HL-60 (cell line): Measurements from ENCODE around the gene ARSA.

Experiments
- DNase-seq, 2 experiments: peaks; one replicate each; pipeline ENCODE4 v3.0.0-alpha.2; 2010 to 2020; ENCODE audit warnings: low read depth in 1 of 2, low spot score in 1 of 2
- H3K27ac ChIP-seq: fragments of 250-450 bp; sonication (Bioruptor Pico); replicated peaks from 2 replicates; pipeline ENCODE4 v1.5.1; 2020; ENCODE audit warnings: mild to moderate bottlenecking, moderate library complexity
- H3K27me3 ChIP-seq: fragments of 250-450 bp; sonication (Bioruptor Pico); 2 replicates; pipeline ENCODE4 v1.5.1; 2021; ENCODE audit warnings: mild to moderate bottlenecking, moderate library complexity; ENCODE audit not compliant: insufficient read depth, poor library complexity, severe bottlenecking
- H3K4me3 ChIP-seq: replicated peaks from 2 replicates; pipeline ENCODE4 v1.5.1; 2011; ENCODE audit warnings: mild to moderate bottlenecking, control low read depth, low read length; ENCODE audit not compliant: insufficient read depth
- CTCF ChIP-seq: IDR thresholded peaks from one replicate; pipeline ENCODE4 v1.5.1; 2011; ENCODE audit warnings: low read length, control low read depth, inconsistent platforms; ENCODE audit not compliant: insufficient read depth
- GABPA ChIP-seq: IDR thresholded peaks from 2 replicates; pipeline ENCODE4 v1.6.1; 2012; ENCODE audit warnings: low read depth
- POLR2AphosphoS5 ChIP-seq: IDR thresholded peaks from 2 replicates; pipeline ENCODE4 v1.6.1; 2012; ENCODE audit warnings: low read depth
- REST ChIP-seq: IDR thresholded peaks from 2 replicates; pipeline ENCODE4 v1.6.1; 2012; ENCODE audit warnings: low read depth; ENCODE audit not compliant: insufficient replicate concordance
- SPI1 ChIP-seq: IDR thresholded peaks from 2 replicates; pipeline ENCODE4 v1.6.1; 2012; ENCODE audit warnings: low read depth, mild to moderate bottlenecking, borderline replicate concordance

Gene ARSA

DNA sequence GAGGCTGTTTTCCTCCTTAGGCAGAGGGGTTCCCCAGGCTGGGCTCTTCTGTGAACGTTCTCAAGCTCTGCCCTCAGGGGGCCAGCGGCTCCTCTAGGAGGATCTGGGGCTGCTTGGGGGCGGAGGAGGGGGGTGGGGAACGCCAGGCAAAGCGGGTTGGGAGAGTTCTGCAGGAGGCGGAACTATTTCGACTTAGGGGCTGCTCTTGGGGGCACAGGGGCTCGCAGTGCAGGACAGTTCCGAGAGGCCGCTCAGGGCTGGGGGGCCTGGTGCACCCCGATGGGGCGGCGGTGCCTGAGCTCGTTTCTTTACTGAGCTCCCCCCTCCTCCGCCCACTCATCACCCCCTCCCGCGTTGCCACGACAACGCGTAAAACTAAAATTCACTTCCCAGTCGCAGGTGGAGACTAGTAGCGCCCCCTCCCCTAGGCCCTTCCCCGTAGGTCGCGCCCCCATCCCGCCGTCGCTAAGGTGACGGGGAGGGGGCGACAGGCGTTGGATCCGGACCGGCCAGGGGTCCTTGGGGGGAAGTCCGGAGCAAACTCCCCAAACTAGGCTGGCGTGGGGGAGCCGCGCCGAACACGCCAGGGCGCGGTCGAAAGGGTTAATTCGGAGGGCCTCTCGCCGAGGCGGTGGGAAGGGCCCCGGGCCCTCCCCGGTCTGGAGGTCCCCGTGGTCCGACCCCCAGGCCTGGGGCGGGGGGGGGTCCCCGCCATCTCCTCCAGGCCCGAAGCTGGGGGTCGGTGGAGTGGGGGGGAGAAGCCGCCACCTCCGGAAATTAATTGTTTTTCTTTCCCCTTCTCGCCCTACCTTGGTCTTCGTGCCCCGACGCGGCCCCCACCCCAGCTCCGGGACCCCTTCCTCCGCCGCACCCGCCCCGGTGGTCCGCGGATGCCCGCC is 45.5 kb upstream of the ARSA start:
- H3K27ac ChIP-seq = no peak overlapping the region
- DNase-seq = no peak
- TF ChIP-seq REST (no peak), CTCF (no peak), GABPA (no peak), SPI1 (no peak), POLR2AphosphoS5 (no peak)
- H3K27me3 ChIP-seq = peaks cover 34% of the 10 kb centered on the region
- no peak overlapping the region for H3K4me3 ChIP-seq

DNA sequence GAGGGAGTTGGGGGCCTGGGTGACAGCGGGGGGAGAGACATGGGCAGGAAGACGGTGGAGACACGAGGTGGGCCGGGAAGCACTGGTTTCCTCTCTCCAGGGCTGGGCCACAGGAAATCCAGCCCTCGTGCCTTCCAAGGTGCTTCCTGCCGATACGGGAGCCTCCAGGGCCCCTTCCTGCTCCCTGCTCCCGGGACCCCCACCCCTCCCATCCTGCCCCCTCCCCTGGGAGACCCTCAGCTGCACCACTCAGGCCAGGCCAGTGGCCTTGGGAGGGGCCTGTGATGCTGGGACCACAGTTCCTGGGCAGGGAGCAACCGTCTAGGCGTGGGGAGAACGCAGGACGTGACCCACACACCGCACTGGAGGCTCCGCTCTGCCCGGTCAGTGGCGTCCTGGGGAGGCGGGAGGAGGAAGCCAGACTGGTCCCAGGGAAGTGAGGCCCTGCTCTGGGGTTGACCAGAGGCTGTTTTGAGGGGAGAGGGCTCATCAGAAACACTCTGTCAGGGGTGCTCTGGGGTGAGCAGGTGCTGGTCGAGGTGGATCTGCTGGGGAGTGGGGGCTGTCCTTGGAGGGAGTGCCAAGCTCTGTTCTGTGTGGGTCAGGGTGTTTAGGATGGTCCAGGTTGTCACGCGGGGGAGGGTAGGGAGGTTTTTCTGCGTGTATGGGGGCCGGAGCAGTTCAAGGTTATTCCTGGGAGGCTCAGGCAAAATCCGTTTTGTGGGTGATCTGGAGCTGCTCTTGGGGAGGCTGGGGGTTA is 44.7 kb upstream of the ARSA start, which contains the start of gene SHANK3:
SHANK3 (plus strand) TSS at position 353 of the 760 bp plus-strand sequence.
- Histone ChIP-seq H3K27ac (no peak within 1 kb of the TSS), H3K4me3 (no peak within 1 kb of the TSS), H3K27me3 (peaks cover 36% of the 10 kb centered on the region)
- TF ChIP-seq GABPA (no peak), REST (no peak)
- DNase-seq = no peak

GRCh38 chr22:50672041-50672440 is 44.1 kb upstream of the ARSA start:
- TF ChIP-seq SPI1 (no peak), POLR2AphosphoS5 (no peak), GABPA (no peak), CTCF (no peak), REST (no peak)
- DNase-seq = no peak
- Histone ChIP-seq H3K27me3 (peaks cover 36% of the 10 kb centered on the region), H3K4me3 (no peak overlapping the region), H3K27ac (no peak overlapping the region)
